ENCODE results near the gene MYO9A.
A peak's percentile ranks its signal among the peaks of the same experiment; 100 is the strongest.

MYO9A gene, protein sequence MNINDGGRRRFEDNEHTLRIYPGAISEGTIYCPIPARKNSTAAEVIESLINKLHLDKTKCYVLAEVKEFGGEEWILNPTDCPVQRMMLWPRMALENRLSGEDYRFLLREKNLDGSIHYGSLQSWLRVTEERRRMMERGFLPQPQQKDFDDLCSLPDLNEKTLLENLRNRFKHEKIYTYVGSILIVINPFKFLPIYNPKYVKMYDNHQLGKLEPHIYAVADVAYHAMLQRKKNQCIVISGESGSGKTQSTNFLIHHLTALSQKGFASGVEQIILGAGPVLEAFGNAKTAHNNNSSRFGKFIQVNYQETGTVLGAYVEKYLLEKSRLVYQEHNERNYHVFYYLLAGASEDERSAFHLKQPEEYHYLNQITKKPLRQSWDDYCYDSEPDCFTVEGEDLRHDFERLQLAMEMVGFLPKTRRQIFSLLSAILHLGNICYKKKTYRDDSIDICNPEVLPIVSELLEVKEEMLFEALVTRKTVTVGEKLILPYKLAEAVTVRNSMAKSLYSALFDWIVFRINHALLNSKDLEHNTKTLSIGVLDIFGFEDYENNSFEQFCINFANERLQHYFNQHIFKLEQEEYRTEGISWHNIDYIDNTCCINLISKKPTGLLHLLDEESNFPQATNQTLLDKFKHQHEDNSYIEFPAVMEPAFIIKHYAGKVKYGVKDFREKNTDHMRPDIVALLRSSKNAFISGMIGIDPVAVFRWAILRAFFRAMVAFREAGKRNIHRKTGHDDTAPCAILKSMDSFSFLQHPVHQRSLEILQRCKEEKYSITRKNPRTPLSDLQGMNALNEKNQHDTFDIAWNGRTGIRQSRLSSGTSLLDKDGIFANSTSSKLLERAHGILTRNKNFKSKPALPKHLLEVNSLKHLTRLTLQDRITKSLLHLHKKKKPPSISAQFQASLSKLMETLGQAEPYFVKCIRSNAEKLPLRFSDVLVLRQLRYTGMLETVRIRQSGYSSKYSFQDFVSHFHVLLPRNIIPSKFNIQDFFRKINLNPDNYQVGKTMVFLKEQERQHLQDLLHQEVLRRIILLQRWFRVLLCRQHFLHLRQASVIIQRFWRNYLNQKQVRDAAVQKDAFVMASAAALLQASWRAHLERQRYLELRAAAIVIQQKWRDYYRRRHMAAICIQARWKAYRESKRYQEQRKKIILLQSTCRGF (N-terminal part only)

DNA sequence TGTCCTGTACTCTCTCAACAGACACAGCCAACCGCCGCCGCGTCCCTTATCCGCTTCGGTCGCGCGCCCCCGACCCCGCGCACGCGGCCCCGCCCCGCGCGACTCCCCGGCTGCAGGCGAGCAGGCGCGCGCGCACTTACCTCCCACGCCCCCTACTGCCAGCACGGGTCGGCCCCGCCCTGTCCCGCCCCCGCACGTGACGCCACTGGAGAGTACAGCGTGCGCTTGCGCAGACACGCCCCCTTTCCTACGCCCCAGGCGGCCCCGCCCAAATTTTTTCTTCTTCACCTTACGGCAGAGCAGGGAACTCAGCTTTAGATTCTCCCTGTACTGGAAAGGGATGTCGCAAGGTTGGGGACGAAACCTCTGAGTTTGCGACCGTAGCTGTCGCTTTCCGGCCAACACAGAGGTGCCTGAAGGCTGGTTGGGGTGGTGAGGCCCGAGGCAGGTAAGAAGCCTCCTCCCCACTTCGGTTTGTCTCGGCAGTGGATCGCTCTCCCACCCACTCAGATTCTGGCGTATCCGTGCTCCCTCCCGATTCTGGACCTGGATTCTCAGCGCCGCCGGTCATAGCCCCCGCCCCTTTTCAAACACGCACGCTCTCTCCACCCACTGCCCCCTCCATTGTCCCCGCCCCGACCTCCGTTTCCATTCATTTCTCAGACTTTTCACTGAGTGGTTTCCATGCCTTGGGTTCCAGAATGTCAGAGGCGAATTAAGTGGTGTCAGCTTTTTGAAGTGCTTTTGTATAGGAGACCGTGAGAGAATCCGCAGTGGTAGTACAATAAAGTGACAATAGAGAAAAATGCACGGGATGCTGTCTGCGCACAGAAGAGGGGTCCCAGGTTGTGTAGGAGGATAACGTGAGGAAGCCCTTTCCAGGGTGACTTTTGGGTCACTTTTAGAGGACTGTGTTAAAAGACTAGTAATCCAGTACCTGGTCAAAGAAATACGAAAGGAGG, at the start of gene MYO9A, which contains the start of gene SENP8:
Gene MYO9A (minus strand): TSS at position 134 of the 962 bp plus-strand sequence. CDS start 71,587 bp downstream, outside the sequence.
Gene SENP8 (plus strand): TSS at position 387 of the 962 bp plus-strand sequence. CDS start 21,221 bp downstream, outside the sequence.
- peak; percentile 86 to 91 for DNase-seq

- no peak for DNase-seq
Observed at GRCh38 chr15:72167445-72167844, 49.5 kb upstream of the MYO9A start.

DNA sequence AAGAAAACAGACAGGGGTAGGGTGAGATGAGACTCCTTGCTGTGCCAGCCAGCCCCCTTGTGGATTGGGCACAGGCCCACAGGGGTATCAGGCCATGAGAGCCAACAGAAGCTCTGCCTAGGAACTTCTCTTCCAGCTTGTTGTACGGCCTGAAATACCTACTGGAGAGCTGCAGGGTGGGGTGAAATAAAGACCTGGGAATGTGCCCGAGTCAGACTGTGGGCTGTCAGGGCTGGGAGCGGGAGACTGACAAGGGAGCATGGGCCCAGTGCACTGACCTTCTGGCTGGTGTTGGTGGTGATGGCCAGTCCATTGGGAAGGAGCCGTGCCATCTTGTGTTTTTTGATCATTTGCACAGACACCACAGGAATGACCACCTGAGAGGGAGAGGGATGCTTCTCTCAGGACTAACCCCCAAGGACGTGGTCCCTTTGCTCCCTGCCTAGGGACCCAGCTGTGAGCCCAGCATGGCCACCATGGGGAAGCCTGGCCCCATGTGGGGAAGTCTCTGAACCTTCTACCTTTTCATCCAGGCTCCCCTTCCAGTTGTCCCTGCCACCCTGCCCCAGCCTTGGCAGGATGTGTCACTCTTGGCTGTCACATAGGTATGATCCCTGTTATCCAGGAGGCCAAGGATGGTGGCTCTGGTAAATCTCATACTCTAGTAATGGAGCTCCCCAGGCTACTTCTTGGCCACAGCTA, 48.9 kb upstream of the MYO9A start:
- DNase-seq: no peak

DNA sequence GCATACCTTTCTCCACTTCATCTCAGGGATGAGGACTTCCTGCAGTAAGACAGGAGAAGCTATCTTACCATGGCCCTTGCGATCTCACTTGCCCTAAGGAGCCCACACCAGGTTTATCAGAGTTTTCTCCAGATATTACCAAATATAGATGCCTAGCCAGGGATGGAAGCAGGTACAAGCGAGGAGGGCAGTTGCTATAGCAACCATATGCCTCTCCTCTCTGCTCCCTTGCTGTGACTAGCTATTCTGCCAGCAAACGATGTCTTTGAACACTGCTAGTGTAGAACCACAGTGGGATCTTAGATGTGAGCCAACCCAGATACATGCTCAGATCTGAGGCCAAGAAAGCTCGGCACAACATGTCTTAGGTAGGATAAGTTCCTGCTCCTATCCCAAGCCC, 45.8 kb upstream of the MYO9A start:
- no peak for DNase-seq

GRCh38 chr15:72162569-72162968, 44.6 kb upstream of the MYO9A start:
- no peak for DNase-seq

DNA sequence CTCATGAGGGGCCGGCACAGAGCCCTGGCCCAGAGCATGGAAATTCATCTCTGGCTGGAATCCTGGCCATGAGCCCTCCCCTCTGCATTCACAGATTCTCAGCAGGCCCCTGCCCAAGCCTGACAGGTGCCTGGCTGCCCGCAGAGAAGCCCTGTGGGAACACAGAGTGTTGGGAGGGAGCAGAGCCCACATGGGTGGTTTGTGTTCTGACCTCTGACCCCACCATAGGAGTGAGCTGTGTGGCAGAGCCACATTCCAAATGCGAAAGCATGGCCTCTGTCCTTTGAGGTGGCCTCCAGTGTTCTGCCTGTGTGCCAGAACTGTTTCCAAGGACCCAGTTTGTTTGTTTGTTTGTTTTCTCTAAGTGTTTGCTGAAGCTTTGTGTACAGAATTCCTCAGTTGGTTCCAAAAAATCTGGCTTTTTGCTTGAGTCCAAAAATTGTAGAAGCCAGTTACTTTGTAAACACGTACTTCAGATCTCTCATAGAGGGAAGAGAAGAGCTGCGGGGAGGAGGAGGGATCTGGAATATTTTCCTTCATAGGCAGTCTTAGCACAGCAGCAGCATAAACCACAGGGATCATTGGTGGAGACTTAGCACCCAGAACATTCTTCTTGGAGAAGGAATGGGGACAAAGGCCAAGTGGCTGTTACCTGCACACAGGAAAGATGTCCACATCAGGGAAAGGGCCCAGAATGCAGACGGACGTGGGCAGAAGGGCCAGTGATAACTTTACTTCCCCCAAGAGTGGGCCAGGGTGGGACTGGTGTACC, 43.6 kb upstream of the MYO9A start:
- DNase-seq: no peak

DNA sequence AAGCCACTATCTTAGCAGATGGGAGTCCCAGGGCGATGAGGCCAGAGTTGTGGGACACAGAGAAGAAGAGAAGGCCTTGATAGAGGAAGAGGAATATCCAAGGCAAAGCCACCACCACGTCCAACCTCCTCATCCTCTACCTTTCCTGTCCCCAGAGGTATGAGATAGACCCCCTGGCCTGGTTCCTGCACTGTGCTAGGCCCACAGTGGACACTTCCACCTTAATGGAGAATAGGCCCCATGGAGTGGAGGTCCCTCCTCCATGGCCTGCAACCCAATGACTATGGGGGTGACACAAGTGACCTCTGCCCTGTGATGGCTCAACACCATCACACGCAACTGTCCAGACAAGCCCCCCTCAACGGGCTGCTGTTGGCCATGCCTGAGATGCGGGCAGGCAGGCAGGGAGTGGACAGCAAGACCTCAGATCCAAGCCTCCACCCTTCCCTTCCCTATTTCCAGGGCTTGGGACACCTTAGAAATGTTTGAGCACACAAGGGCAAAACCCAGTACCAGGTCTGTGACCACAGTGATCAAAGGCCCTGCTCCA, 42.8 kb upstream of the MYO9A start:
- DNase-seq: no peak

- DNase-seq: no peak
Observed at GRCh38 chr15:72156928-72157327, 39.0 kb upstream of the MYO9A start.

GRCh38 chr15:72155635-72156616, 38.0 kb upstream of the MYO9A start:
- DNase-seq: peak; percentile 52

- DNase-seq: no peak
Observed at GRCh38 chr15:72155003-72155621, 37.2 kb upstream of the MYO9A start.

DNA sequence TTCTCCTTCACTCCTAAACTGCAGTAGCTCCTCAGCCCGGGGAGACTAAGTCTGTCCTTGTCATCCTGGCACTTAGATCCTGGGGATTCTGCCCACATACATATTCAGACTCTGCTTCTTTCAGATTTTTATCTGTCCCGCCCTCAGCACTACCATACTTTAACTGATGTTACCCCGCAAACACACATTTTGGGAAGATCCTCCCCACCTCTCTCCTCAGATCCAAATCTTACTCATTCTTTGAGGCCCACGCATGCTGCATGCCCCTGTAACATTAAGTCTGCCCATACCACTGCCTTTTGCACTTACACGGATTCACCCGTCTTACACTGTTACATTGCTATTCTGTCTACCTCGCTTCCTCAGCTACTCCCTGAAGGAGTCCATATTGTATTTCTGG, 36.4 kb upstream of the MYO9A start:
- DNase-seq: no peak

- DNase-seq: no peak
Observed at GRCh38 chr15:72153269-72154000, 35.5 kb upstream of the MYO9A start.

DNA sequence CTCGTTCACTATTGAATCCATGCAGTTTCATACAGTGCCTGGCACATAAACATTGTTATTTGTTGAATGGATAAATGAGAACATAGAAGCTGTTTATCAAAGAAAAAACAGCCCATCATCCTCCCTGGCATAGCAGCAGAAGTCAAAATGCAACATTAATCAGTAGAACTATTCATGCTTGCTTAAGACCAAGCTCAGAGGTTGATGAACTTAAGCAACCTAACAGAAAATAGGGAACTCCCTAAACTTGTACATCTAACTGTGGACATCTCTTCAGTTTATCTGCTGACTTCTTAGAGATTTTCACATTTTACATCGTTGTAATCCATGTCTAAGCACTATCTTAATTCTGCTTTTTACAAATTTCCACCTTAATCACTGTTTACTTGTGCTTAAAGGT, 29.5 kb upstream of the MYO9A start:
- DNase-seq: no peak

DNA sequence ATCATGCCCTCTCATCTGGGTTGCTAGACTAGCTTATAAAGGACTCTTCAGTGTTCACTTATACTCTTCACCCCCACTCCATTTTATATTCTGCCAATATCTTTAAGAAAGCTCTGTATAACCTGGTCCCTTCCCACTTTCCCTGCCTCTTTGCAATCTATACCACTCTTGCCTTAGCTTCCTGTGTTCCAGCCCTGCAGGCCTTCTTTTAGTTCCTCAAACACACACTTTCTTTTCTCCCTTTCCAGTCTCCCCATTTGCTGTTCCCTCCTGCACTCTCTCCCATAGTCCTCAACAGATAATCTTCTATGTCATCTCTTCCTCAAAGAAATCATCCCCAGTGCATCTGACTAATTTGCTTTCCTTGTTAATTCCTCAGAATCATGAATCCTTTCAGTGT, 29.0 kb upstream of the MYO9A start:
- DNase-seq: no peak

- DNase-seq: no peak
Observed at GRCh38 chr15:72146221-72146620, 28.3 kb upstream of the MYO9A start.

- no peak for DNase-seq
Observed at GRCh38 chr15:72141171-72142084, 23.5 kb upstream of the MYO9A start.

- DNase-seq: no peak
Observed at GRCh38 chr15:72140088-72140487, 22.1 kb upstream of the MYO9A start.

Data from NCI-H1930 (cell line).